HG03064 (cell line): ENCODE results near the gene SLC16A12.

Experiments used
- ATAC-seq: cut with Tn5 transposase; IDR thresholded peaks from one replicate; pipeline ENCODE4 v1.9.1; 2021; ENCODE audit warnings: low read depth; ENCODE audit not compliant: unreplicated experiment

Gene SLC16A12, protein sequence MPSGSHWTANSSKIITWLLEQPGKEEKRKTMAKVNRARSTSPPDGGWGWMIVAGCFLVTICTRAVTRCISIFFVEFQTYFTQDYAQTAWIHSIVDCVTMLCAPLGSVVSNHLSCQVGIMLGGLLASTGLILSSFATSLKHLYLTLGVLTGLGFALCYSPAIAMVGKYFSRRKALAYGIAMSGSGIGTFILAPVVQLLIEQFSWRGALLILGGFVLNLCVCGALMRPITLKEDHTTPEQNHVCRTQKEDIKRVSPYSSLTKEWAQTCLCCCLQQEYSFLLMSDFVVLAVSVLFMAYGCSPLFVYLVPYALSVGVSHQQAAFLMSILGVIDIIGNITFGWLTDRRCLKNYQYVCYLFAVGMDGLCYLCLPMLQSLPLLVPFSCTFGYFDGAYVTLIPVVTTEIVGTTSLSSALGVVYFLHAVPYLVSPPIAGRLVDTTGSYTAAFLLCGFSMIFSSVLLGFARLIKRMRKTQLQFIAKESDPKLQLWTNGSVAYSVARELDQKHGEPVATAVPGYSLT

DNA sequence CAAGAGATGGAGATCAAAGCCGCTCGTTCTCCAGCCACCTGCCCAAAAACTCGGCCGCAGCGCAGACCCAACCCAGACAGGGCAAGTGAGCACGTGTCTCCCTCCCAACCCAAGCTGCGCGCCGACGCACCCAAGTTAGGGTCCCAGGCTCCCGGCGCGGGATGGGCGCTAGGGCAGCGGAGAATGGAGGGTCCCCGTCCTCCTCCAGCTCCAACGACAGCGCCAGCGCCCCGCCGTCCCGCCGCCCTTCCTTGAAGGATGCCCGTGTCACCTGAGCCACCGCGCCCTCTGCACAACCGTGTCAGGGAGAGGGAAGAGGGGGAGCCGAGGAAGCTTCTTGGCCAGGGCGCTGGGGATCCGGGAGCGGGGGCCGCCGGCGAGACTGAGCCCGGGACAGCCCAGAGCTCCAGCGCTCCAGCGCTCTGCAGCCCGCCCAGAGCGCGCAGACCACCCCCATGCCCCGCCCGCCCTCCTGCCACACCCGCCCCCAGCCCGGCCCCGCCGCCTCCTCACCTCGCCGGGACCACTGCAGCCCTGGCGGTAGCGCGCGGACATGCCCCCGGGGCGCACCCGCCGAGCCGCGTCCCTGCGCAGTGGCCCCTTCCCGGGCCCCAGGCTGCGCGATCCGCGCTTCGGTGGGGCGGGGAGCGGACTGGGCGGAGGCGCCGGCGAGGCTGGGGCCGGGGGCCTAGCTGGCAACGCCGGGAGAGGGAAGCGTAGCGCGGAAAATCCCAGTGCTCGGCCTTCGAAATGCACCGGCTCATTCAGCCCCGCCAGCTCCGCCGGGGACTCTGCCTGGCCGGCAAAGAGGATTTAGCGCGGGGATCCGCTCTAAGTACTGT, at the start of gene SLC16A12:
Gene SLC16A12 (minus strand): TSS at position 424 of the 842 bp plus-strand sequence. CDS start 73,016 bp downstream, outside the sequence.
- no peak for ATAC-seq

DNA sequence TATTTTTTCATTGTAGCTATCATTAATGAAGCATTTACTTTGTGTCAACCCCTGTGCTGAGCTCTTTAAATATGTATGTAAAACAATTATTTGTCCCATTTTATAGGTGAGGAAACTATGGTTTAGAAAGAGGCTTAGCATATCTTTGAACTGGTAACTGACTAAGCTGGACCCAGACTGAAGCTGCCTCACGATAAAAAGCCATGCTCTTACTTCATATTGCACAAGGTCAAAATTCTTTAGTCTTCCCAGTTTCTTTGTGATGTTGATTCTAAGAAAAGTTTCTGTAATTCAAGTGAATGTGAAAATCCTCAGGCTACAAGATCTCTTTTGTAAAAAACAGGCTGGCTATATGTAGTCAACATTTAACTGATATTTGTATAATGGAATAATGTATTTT, 46.6 kb upstream of the SLC16A12 start:
- ATAC-seq, result no peak

DNA sequence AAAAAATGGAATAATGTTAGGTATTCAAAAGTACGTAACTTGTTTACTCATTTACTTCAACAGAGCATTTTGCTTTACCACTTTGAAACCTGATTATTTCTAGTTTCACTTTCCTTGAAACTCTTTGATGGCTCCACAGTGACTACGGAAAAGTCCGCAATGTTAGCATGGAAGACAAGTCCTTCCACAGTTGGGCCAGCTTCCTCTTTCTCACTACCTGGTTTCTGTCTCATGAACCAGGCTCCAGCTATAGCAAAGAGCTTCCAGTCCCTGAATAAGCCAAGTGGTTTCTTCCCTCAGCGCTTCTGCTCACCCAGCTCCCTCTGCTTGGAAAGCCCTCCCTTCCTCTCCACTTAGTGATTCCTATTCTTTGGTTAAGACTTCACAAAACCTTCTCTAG, 44.8 kb upstream of the SLC16A12 start:
- ATAC-seq, result no peak

DNA sequence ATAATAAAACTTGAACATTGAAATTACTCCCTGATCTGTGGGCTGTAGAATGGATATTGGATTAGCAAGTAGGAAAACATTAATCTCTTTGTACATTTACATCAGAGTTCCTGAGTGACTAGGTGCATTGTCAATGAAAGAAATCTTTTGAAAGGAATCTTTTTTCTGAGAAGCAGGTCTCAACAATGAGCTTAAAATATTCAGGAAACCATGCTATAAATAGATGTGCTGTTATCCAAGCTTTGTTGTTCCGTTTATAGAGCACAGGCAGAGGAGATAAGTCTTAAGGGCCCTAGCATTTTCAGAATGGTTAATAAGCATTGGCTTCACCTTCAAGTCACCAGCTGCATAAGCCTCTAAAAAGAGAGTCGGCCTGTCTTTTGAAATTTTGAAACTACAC, 41.3 kb upstream of the SLC16A12 start:
- no peak for ATAC-seq

DNA sequence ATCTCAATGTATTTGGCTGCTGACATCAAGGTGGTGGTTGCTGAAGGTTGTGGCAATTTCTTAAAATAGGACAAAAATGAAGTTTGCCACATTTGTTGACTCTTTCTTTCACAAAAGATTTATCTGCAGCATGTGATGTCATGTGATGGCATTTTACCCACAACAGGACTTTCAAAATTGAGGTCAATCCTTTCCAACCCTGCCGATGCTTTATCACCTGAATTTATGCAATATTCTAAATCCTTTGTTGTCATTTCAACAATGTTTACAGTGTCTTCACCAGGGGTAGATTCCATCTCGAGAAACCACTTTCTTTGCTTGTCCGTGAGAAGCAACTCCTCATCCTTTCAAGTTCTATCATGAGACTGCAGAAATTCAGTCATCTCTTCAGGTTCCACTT, 40.6 kb upstream of the SLC16A12 start:
- no peak for ATAC-seq

DNA sequence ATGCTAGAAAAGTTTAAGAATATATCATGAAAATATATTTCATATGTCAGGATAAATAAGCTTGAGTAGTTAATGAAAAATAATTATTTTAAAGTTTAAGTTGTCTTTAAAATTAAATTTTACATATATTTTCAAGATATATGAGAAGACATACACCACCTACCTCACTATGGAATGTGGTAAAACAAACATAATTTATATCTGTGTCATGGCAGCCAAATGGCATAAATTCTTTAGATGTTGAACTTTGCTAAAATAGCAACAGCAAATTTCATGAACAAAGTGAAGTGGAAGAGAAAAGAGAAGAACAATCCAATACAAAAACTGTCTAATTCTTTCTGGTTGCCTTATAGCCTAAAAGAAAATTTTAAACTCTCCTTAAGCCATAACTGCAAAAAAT, 39.6 kb upstream of the SLC16A12 start:
- no peak for ATAC-seq

DNA sequence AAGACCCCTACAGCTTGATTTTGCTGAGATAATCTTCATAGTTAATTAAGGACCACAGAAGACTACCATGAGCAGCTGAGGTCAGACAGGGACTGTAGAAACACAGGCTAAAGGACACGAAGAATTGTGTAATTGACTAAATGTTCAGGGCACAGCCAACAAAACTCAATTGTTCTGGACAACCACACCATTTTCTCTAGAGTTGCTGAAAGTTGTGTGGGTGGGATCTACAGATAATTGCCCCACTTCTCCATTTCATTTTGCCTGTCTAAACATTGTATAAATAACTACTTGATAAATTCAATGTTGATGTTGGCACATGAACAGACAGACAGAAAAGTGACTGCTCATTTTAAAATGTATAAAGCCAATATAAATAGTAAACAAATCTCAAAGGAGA, 39.0 kb upstream of the SLC16A12 start:
- no peak for ATAC-seq

DNA sequence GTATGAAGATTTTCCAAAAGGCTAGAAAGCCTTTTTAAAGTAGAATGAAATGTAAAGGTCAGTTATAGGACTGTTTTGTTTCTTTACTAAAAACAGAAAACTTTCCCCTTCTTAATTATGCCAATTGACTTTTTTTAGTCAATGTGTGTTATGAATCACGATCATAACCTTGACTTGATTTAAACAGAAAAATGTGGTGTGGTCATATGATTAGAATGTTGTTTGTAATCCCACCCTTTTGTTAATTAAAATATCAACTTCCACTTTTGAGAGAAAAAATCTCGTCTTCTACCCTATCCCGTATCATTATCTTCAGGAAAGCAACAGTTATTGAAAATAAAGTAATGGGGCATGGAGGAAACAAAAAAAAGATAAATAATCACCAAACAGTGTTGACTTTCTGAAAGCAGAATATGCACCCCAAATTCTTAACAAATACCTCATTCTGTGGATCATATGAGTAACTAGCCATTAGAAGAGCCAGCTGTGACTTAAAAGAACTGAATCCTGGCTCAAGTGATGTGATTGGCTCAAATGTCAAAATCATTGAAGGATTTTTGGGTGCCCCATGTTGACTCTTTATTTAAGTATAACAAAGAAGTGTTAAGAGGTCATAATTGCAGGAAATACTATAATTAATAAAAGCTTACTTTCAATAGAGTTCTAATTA, 32.3 kb upstream of the SLC16A12 start:
- ATAC-seq, result no peak

DNA sequence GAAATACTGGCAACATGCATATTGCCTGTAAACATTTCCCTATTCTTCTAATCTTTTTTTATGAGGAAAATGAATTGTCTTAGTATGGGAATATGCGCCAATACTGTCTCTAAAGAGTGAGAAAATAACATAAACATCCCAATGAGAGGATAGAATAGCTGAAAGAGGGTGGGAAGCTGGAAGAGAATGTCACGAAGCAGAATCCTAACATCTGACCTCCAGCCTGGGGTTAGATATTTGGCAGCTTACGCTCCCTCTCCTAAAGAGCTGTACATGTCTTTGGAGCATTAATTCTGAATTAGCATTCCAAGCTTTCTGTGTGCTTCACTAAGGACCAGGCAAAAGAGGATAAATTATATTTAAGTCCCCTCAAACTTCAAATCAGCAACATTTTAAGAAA, 31.6 kb upstream of the SLC16A12 start:
- no peak for ATAC-seq

DNA sequence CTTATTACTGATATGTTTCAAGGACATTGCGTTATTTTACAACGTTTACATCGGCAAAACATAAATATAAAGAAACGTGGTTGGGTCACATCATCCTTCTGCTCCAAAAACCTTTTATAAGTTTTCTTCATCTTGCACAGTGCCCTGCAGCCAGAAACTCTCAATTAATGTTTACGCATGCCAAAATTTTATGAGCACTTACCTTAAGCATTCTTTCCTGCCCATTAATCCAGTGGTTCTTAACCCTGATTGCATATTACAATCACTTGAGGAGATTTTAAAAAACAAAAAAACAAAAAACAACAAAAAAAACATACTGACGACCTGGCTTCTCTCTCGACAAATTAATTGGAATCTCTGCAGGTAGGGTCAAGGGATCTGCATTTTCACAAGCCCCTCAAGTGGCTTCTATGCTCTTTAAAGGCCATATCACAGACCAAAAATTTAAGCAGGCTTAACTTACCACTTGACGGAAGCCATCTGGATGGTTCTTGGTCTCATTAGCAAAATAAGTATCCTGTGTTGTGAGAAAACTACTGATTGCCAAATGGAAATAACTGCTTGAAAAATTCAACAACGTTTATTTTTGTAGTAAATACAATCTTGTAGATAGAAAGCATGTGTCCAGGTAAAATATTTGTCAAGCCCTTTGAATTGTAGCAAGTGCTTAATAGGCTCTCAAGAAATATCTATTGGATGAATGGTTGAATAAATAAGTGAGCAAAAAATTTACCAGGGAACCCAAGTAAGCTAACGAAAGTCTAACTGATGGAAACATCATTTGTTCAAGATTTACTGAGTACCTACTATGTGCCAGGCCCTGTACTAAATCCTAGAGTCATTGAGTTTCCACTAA, 30.9 kb upstream of the SLC16A12 start:
- ATAC-seq, result no peak

DNA sequence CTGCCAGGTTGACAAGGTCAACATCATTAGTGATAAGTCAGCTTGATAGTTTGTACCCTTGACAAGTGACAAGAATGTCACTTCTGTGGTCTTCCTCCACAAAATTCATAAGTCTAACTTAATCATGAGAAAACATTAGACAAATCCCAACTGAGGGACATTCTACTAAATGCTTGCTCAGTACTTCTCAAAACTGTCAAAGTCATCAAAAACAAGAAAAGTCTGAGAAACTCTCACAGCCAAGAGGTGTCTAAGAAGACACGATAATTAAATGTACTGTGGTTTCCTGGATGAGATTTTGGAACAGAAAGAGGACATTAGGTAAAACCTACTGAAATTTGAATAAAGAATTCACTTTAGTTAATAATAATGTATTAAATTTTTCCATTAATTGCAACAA, 29.8 kb upstream of the SLC16A12 start:
- no peak for ATAC-seq

DNA sequence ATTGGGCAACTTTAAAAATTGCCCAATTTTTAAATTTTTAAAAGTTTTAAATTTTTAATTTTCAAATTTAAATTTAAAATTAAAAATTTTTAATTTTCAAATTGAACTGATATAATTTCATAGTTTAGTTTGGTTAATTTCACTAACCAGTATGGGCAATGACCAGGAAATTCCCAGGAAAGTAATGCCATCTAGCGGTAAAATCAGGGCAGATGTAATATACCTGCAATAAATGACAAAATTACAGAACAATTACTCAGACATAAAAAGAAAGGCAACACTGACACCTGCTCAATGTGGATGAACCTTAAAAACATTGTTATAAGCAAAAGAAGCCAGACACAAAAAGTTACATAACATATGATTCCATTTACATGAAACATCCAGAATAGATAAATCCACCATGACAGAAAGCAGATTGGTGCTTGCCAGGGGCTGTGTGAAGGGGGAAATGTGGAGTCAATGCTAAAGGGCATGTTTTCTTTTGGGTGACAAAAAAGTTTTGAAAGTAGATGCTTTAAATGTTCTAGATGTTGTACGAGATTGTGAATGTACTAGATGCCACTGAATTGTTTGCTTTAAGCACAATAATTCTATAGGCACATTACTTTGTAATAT, 28.6 kb upstream of the SLC16A12 start:
- no peak for ATAC-seq

DNA sequence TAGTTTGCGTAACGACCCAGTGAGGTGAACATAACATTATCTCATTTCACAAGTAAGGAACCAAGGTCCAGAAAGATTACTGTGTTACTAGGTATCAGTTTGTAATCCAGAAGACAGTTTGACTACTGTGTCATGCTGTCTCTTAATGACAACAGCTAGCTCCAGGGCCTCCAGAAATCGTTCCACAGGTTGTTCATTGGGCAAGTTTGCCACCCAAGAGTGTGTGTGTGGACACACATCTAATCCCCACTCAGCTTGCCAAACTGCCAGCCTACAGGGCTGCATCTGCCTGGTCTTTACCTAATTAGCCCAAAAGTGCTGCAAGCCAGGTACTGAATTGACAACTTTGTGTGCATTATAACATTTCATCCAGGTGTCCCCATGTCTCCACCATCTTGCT, 27.9 kb upstream of the SLC16A12 start:
- no peak for ATAC-seq

DNA sequence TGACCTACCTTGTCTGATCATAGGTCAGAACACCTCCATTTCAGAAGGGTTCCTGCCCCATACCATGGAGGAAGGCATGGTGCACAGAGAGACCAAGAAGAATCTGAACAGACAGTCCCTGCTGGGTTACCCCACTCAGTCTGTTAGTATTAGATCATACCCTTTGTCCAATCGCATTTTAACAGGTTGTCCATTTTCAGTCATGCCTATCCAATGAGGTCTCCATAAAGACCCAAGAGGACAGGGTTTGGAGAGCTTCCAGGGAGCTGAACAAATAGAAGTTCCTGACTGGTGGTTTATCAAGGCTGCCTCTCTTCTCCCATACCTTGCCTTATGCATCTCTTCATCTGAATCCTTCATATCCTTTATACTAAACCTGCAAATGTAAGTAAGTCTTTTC, 21.2 kb upstream of the SLC16A12 start:
- no peak for ATAC-seq

DNA sequence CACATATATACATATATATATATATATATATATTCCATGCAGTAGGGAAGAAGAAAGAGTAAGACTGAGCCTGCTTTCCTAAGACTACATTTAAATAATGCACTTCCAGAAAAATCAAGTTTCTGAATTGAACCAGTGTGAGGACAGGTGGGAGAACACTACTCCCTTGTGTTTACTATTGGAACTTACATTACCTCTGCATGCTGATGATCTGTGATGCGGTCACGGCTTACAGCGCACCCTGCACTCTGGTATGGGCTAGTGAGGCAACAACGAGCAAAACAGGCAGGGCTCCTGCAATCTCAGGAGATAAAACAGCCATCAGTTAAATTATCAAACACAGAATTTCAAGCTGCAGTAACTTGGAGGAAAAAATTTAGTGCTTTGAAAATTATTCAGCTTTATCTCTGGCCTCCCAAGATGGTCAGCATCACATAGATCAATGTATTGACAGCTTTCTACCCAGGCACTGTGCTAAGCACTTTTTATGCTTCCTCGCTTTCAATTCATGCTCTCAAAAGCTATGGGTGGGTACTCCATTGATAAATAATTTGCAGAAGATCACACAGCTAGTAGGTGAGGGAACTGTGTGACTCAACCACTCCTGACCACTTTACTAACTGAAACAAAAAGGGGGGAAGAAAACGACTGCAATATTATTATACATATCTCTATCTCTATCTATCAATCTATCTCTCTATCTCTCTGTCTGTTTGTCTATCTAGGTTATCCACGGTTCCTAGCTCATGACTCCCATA, 20.5 kb upstream of the SLC16A12 start:
- ATAC-seq, result no peak

DNA sequence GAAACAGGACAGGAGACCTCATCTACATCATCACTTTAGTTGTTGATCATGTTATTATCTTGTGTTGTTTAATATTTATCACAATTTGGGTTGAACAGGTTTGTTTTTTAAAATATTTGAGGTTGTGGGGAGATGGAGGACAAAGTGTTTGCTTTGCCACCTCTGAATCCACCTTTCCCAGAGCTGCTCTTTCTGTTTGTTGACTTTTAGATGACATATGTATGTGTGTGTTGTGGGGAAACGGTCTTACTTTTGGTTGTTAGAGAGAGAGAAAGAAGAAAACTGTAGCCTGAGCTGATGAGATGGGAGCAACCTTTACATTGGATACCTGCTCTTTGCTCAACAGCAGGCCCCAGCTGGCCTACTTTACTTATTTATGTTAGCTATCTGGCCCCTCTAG, 19.0 kb upstream of the SLC16A12 start:
- ATAC-seq, result no peak

DNA sequence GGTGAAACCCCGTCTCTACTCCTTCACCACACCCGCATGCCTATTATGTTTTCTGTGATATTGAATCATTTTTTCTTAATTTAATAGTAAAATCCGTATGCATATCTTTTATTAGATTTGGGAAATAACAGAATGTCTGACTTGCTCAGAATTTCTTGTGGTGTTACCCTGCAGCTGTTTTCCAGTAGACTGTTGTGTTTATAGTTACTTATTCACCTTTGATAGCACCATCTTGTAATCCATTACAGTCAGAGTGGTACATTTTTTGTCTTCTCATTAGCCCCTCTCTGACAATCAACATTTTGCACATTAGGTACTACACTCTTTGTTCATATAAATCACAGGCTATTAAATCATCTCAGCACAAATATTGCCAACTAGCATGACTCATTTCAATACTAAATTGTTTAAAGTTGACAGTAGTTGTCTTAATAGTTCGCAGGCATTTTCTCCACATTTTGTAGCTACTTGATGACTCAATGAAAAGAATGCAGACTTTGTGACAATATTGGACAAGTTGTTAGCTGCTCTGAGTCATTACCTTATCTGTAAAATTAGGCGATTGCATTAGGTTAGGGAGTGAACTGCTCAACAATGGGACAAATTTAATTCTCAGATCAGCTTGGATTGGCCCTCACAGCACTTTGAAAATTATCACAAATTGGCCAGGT, 17.8 kb upstream of the SLC16A12 start:
- ATAC-seq, result no peak

DNA sequence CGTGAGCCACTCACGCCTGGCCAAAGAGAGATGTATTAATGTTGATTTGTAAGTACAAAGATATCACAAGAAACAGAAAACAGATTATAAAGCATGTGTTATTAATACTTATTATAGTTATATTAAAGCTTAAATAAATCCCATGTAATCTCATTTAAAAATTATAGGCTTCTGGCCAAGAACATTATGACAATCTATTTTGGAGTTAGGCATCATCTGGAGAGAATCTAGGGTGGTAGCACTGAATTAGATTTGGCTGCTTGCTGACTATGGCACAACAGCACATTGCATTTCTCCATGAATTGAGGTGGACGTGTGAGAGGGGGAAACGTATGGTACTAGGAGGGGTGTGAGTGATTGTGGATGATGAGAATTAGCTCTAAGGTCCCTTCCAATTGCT, 16.8 kb upstream of the SLC16A12 start:
- no peak for ATAC-seq
